Activated T-helper 1 cell treated with anti-CD3 and anti-CD28 coated beads, Interleukin-12 subunit alpha, Interleukin-12 subunit beta, Interleukin-2, Interleukin-4 antibody, amounts not matched to agents 30 ng/mL and 10 ng/mL and 1 ng/mL, durations not matched to agents 14 hours and 24 hours and 36 hours (primary cell): ENCODE results near the gene TRAF3. TPM values are rescaled to one million over a fixed set of nuclear protein-coding genes. Genes with fewer than 3 reads are reported as not detected.
A peak's percentile ranks its signal among the peaks of the same experiment; 100 is the strongest.

ENCODE experiments used
- DNase-seq: peaks from one replicate; pipeline ENCODE4 v3.0.0; 2021; ENCODE audit warnings: low spot score
- H3K27ac Mint-ChIP-seq: one replicate; pipeline ENCODE4 v1.8.0; 2021; ENCODE audit warnings: mild to moderate bottlenecking, mixed read lengths
- H3K27me3 Mint-ChIP-seq: one replicate; pipeline ENCODE4 v1.8.0; 2022; ENCODE audit warnings: mild to moderate bottlenecking, moderate library complexity, mixed read lengths; ENCODE audit not compliant: insufficient read depth
- H3K36me3 Mint-ChIP-seq: one replicate; pipeline ENCODE4 v1.8.0; 2021; ENCODE audit warnings: low read depth, mixed read lengths
- H3K4me1 Mint-ChIP-seq: one replicate; pipeline ENCODE4 v1.8.0; 2021; ENCODE audit warnings: low read depth, mixed read lengths
- H3K4me3 Mint-ChIP-seq: one replicate; pipeline ENCODE4 v1.8.0; 2021; ENCODE audit warnings: mild to moderate bottlenecking, moderate library complexity, mixed read lengths
- H3K9me3 Mint-ChIP-seq: one replicate; pipeline ENCODE4 v1.8.0; 2021; ENCODE audit warnings: mixed read lengths
- intact Hi-C: fragments of 100-400 bp; cut with micrococcal nuclease; formaldehyde crosslinking; loops from one replicate; pipeline ENCODE4 v1.15.1; 2024
- total RNA-seq: library from RNA; stranded (reverse); gene quantifications from 2 replicates; pipeline ENCODE4 v1.2.3, GENCODE V29; 2022

Gene TRAF3
- total RNA-seq, 1 donor from 2014 or later, result 73.1 TPM

DNA sequence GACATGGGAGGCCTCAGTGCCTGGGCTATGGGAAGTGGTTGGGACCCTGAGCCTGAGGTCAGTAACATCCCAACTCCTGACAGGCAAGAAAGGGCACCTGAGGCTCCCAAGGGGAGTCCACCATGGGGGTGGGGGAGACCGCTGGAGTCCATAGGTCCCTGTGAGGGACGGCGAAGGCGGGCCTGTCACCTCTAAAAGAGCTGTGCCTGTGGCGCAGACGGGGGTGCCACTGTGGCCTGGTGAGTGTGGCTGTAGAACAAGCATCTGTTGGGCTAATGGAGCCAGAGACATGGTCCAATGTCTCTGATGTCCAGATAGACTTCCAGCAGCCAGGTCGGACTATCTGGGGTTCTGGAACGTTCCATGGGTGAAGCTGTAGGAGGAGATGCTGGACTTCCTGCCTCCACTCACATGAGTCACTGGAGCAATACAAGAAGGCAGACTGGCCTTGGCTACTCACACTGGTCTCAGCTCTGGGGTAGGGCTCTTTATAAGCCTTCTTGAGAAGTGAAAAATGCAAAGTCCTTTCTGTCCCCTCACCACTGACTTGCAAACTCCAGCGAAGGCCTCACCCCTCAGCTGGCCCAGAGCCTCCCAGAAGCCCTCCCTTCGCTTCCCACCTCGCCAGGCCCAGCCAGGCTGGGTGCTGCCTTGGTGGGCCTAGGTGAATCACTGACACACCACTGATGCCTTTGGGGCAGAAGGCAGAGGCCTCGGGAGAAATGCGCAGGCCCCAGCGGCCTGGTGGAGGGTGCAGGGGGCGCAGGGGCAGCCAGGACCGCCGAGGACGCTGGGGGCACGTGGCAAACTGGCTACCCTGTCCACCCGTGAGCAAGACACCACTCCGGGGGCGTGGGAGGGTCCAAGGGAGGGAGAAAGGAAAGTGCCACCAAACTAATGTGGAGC, 1.1 kb upstream of the TRAF3 start:
- H3K4me1 Mint-ChIP-seq, result peaks cover 55% of the 10 kb centered on the region
- intact Hi-C loops, result loop anchor here (1.0 to 10.0 kb wide), 4 partner anchors 31 to 251 kb away; no protein-coding TSS in a partner anchor
- peaks cover 24% of the 10 kb centered on the region for H3K36me3 Mint-ChIP-seq
- no peaks in the 10 kb centered on the region for H3K27me3 Mint-ChIP-seq
- H3K9me3 Mint-ChIP-seq, result no peaks in the 10 kb centered on the region
- H3K27ac Mint-ChIP-seq, result peak overlapping the region; percentile 91
- DNase-seq, result no peak
- H3K4me3 Mint-ChIP-seq, result peak overlapping the region; percentile 69

DNA sequence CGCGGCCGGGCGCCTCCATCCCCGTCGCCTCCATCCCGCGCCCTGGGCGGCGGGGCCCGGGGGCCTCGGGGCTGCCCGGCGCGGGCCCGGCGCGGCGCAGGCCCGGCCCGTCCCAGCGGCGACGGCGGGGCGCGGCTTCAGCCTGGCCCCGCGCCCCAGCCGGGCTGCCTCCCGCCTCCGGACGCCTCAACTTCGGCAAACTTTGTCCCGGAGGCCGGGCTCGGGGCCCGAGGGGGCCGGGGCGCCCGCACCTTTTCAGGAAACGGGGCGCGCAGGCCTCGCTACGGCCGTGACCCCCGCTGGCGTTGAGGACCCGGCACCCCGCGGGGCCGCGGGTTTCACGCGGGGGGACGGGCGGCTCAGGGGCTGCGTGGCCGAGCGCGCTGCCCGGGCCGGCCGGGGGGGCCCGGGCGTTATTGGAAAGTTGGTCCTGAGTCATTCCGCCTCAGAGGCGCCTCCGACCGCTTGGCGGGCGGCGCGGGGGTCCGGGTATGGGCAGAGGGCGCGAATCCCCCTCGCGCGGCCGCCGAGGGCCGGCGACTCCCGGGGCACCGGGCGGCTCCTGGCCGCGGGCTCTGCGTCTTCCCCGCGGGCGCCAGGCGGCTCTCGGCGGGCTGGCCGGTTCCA, 575 bp downstream of the TRAF3 start:
- Mint-ChIP-seq H3K4me3 (peak overlapping the region; percentile 91), H3K27ac (peak overlapping the region; percentile 88), H3K27me3 (no peaks in the 10 kb centered on the region), H3K36me3 (peaks cover 27% of the 10 kb centered on the region), H3K9me3 (no peaks in the 10 kb centered on the region), H3K4me1 (peaks cover 62% of the 10 kb centered on the region)
- intact Hi-C loops, result loop anchor here (1.0 to 10.0 kb wide), 5 partner anchors 8 to 253 kb away; partner anchors contain the start of gene RCOR1
- peak; percentile 8 for DNase-seq

DNA sequence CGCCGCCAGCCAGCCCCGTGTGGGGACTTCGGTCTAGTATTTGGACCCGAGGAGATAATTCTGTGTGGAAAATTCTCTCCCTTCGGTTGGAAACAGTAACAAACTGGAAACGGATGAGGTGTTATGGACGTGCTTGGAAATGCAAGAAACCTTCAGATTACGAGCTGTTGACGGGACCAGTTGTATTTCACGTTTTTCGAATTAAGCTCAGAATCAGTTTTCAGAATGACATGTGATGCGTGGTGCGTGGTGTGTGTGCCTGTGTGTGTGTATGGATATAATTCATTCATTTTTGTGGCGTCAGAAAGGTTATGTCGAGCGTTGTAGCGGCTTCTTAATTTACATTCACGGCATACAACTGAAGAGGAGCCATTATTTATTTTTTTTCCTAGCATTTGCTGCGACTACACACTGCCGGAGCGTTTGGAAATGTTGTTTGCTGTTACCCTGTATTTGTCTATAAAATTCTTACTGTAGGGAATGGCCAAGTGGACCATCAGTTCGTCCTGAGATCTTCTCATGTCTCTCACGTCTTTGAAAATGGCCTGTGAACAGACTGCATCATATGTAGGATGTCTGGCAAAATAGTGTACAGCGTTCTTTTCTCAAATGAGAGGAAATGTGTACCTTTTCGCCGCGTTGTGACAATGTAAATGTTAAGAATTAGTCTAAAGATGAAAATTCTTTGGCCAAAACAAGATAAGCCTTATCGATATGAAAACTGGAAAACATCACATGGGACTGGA, 1.3 kb downstream of the TRAF3 start:
- H3K4me1 Mint-ChIP-seq, result peaks cover 65% of the 10 kb centered on the region
- peak; percentile 6 for DNase-seq
- intact Hi-C loops, result loop anchor here (1.0 to 10.0 kb wide), 5 partner anchors 8 to 254 kb away; partner anchors contain the start of gene RCOR1
- H3K27ac Mint-ChIP-seq, result peak overlapping the region; percentile 88
- H3K36me3 Mint-ChIP-seq, result peaks cover 27% of the 10 kb centered on the region
- H3K9me3 Mint-ChIP-seq, result no peaks in the 10 kb centered on the region
- peak overlapping the region; percentile 91 for H3K4me3 Mint-ChIP-seq
- no peaks in the 10 kb centered on the region for H3K27me3 Mint-ChIP-seq

DNA sequence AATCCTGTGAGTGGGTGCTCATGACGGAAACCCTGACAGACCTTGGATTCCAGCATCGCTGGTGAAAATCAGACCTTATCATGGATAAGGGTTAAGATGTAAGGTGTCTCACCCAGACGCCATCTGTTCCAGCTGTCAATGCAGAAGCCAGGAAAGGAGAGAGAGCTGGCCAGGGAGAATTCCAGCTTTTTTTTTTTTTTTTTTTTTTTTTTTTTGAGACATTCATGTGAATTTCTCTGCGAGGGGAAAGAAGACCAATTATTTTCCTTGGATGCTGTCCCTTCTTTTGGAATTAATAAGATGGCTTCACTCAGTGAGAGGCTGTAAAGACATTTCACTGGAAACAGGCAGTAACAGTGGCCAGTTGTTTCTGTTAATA, 1.8 kb downstream of the TRAF3 start:
- H3K27ac Mint-ChIP-seq, result peak overlapping the region; percentile 88
- no peak for DNase-seq
- intact Hi-C loops, result loop anchor here (2.0 to 10.0 kb wide), 3 partner anchors 104 to 254 kb away; partner anchors contain the start of gene RCOR1
- H3K27me3 Mint-ChIP-seq, result no peaks in the 10 kb centered on the region
- H3K4me1 Mint-ChIP-seq, result peaks cover 68% of the 10 kb centered on the region
- H3K9me3 Mint-ChIP-seq, result no peaks in the 10 kb centered on the region
- peaks cover 27% of the 10 kb centered on the region for H3K36me3 Mint-ChIP-seq
- H3K4me3 Mint-ChIP-seq, result peak overlapping the region; percentile 91

DNA sequence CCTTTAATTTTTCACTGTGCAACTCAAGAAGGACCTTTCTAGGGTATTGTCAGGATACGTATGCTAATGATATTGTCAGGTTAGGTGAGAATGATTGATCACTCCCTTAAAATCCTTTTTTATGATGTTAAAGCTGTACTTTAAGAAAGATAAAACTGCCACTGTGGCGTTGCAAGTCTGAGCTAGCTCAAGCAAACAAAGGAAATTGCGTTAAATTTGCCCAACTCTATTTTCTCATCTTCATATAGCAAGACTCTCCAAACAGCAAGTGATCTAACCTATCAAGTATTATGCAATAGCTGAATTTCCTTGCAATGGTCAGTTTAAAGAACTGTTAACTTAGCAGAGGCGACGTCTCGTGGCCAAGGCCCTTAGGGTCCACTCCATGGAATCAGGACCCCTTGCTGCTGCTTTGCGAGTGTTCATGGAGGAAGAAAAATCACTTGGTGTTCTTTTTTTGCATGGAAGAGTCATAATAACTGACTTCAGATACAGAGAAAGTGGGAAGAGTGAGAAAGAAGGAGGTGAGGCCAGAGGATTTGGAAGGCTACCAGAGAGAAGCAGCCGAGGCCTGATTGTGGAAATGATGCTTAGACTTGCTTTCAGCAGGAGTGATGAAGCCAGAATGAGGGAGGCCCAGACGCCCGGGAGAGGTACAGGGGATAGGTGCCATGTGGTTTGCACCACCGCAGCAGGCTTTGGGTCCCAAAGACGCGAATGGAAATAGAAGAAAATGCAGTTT, 2.5 kb downstream of the TRAF3 start:
- Mint-ChIP-seq H3K4me1 (peaks cover 66% of the 10 kb centered on the region), H3K4me3 (peak overlapping the region; percentile 91), H3K27ac (peak overlapping the region; percentile 59), H3K36me3 (peaks cover 30% of the 10 kb centered on the region), H3K27me3 (no peaks in the 10 kb centered on the region), H3K9me3 (no peaks in the 10 kb centered on the region)
- DNase-seq, result no peak
- intact Hi-C loops, result loop anchor here (2.0 to 10.0 kb wide), 4 partner anchors 15 to 255 kb away; partner anchors contain the start of gene RCOR1

DNA sequence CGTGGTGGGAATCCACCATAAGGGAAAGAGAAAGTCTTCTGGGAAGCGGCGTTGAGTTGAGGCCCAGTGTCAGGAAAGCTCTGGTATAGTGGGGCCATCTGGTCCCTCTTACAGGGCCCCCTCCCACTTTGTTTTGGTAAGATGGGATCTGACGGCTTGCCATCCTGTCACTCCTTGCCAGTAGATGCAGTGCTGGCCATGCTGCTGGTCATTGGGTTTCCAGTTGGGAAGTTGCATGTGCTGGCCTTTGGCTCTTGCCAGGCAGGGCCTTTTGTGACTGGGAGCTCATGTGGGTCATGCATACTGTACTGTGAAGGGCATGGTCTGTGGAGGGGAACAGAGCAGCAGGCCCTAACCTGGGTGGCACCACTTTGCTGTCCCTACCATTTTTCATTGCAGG, 3.8 kb downstream of the TRAF3 start:
- peak overlapping the region; percentile 91 for H3K4me3 Mint-ChIP-seq
- H3K36me3 Mint-ChIP-seq, result peaks cover 38% of the 10 kb centered on the region
- no peak for DNase-seq
- intact Hi-C loops, result loop anchor here (2.0 kb wide), 1 partner anchor 14 kb away; no protein-coding TSS in a partner anchor
- no peaks in the 10 kb centered on the region for H3K27me3 Mint-ChIP-seq
- peak overlapping the region; percentile 81 for H3K27ac Mint-ChIP-seq
- H3K9me3 Mint-ChIP-seq, result no peaks in the 10 kb centered on the region
- peaks cover 69% of the 10 kb centered on the region for H3K4me1 Mint-ChIP-seq

DNA sequence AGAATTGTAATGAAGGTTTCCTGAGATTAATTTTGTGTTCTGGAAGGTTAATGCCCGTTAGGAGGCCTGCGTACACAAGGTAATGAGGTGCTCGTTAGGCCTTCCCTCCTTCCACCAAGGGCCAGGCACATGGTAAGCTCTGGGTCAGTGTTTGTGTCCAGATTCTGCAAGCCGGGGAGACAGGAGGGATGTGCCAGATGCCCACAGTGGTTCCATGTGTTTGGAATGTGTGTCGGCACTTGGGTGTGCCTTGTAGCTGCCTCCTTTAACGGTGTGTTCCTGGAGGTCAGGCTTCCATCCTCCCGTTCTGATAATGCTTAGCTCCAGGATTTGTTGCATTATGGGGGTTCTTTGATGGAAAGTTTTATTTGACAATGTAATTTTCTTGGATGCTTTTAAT, 5.7 kb downstream of the TRAF3 start:
- peak overlapping the region; percentile 25 for H3K4me3 Mint-ChIP-seq

DNA sequence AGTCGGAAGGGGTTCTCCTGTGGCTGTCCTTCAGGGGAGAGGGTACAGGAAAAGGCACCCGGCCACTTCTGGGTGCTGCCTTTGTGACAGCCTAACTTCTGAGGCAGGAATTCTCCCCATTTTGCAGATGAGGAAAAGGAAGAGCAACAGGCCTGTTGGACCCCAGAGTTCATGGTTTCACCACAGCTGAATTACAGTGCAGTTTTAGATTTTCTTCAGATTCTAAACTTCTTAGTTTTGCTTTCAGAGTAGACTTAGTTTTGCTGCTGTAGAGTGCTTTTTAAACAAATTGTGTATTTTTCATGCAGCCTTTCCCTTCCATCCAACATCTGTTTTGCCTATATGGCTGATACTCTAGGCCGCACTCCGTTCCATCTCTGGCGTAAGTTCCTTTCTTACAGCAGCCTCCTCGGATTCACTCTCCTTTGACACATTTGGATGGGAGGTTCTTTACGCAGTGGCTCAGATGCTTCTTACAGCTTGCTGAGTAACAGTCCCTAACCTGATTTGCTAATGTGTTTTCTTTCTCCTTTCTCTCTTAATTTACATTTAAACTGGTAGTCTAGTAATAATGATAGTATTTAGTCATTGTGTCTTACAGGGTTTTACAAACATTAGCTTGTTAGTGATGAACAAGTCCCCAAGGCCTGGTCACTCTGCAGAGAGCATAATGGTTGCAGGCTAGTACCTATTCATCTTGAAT, 7.8 kb downstream of the TRAF3 start:
- no peaks in the 10 kb centered on the region for H3K9me3 Mint-ChIP-seq
- no peak overlapping the region for H3K4me3 Mint-ChIP-seq
- H3K27me3 Mint-ChIP-seq, result no peaks in the 10 kb centered on the region
- peak overlapping the region; percentile 78 for H3K27ac Mint-ChIP-seq
- H3K4me1 Mint-ChIP-seq, result peaks cover 70% of the 10 kb centered on the region
- DNase-seq, result no peak
- intact Hi-C loops, result no loop called here
- H3K36me3 Mint-ChIP-seq, result peaks cover 30% of the 10 kb centered on the region

More for the DNA sequence above, 5.7 kb downstream of the TRAF3 start:
- Mint-ChIP-seq H3K9me3 (no peaks in the 10 kb centered on the region), H3K27ac (no peak overlapping the region), H3K36me3 (peaks cover 41% of the 10 kb centered on the region), H3K4me1 (peaks cover 69% of the 10 kb centered on the region), H3K27me3 (no peaks in the 10 kb centered on the region)
- intact Hi-C loops, result no loop called here
- DNase-seq, result no peak

DNA sequence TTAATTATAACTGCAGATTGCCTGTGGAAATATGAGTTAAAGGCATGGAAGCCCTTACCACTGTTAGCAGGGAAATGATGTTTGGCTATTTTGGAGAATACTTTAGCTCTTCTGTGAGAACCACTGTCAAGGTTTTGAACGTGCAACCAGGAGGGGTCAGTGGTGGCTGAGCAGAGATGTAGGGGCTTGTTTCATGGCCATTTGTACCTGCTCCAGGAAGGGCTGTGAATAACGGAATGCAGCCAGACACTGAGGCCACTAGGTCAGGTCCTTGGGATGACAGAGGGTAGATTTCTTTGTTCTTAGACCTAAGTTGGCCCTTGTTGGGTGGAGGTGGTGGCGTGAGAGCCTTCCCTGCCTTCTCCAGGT, 8.3 kb downstream of the TRAF3 start:
- H3K27me3 Mint-ChIP-seq, result no peaks in the 10 kb centered on the region
- peak overlapping the region; percentile 75 for H3K27ac Mint-ChIP-seq
- H3K36me3 Mint-ChIP-seq, result peaks cover 32% of the 10 kb centered on the region
- intact Hi-C loops, result no loop called here
- H3K4me3 Mint-ChIP-seq, result no peak overlapping the region
- peaks cover 70% of the 10 kb centered on the region for H3K4me1 Mint-ChIP-seq
- H3K9me3 Mint-ChIP-seq, result peaks cover 2% of the 10 kb centered on the region
- DNase-seq, result no peak

DNA sequence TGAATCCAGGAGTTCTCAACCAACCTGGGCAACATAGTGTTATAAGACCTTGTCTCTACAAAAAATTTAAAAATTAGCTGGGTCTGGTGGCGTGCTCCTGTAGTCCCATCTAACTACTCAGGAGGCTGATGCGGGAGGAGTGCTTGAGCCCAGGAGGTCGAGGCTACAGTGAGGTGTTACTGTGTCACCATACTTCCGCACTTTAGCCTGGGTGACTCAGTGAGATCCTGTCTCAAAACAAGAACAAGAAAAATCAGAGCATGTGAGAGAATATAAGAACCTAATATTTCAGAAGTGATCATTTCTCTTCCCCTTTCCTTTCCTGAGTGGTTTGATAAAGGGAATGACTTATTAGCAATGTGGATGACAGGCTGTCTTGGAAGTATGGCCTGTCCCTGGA, 9.5 kb downstream of the TRAF3 start:
- Mint-ChIP-seq H3K36me3 (peaks cover 34% of the 10 kb centered on the region), H3K27me3 (no peaks in the 10 kb centered on the region), H3K9me3 (peaks cover 10% of the 10 kb centered on the region), H3K27ac (no peak overlapping the region), H3K4me1 (peaks cover 74% of the 10 kb centered on the region), H3K4me3 (no peak overlapping the region)
- intact Hi-C loops, result loop anchor here (1.0 kb wide), 1 partner anchor 8 kb away; no protein-coding TSS in a partner anchor
- no peak for DNase-seq

DNA sequence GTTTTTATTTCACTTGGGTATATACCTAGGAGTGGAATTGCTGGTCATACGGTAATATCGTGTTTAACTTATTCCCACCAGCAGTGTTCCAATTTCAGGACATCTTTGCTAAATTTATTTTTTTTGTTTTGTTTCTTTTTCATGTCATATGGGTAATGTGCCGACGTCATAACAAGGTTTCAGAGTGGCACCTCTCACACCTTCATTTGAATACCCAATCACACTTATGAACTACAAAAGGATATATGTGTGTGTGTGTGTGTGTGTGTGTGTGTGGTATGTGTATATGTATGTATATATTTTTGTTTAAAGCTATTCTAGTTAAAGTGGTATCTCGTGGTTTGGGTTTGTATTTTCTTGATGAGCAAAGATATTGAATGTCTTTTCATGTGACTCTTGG, 12.1 kb downstream of the TRAF3 start:
- intact Hi-C loops, result no loop called here
- H3K36me3 Mint-ChIP-seq, result peaks cover 49% of the 10 kb centered on the region

More for the DNA sequence above, 12.1 kb downstream of the TRAF3 start:
- Mint-ChIP-seq H3K27me3 (no peaks in the 10 kb centered on the region), H3K9me3 (peaks cover 21% of the 10 kb centered on the region), H3K4me3 (no peak overlapping the region), H3K4me1 (peaks cover 63% of the 10 kb centered on the region), H3K27ac (peak overlapping the region; percentile 75)
- DNase-seq, result no peak
